Body of pancreas (tissue), 4 donors: ENCODE results near the gene MEX3B.

Experiments
- POLR2A ChIP-seq, 3 donors: fragments of 450-650 bp; IDR thresholded peaks; one replicate each; pipeline ENCODE4 v1.6.1; 2016; ENCODE audit warnings: antibody characterized with exemption in 3 of 3, mild to moderate bottlenecking in 2 of 3
- TF ChIP-seq, protein P1 (sequence below), 7 experiments: fragments of 450-650 bp in 4 of 7; fragments of 200-600 bp in 3 of 7; sonication (generic) in 3 of 7; IDR thresholded peaks; one replicate each; pipeline ENCODE4 v1.5.1; 2016 to 2019; ENCODE audit warnings: antibody characterized with exemption in 7 of 7

DNA sequence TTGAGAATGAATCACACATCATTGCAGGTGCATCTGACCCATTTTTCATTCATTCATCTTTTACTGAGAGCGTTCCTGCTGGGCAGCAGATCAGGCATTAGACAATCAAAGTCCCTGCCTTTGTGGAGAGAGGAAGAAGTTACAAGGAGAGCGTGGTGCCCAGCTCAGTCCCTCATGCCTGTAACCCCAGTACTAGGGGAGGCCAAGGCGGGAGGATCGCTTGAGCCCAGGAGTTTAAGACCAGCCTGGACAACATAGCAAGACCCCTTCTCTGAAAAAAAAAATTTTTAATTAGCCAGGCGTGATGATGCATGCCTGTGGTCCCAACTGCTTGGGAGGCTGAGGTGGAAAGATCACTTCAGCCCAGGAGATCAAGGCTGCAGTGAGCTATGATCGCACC is 35.0 kb upstream of the MEX3B start:
- TF ChIP-seq, protein P1, sequence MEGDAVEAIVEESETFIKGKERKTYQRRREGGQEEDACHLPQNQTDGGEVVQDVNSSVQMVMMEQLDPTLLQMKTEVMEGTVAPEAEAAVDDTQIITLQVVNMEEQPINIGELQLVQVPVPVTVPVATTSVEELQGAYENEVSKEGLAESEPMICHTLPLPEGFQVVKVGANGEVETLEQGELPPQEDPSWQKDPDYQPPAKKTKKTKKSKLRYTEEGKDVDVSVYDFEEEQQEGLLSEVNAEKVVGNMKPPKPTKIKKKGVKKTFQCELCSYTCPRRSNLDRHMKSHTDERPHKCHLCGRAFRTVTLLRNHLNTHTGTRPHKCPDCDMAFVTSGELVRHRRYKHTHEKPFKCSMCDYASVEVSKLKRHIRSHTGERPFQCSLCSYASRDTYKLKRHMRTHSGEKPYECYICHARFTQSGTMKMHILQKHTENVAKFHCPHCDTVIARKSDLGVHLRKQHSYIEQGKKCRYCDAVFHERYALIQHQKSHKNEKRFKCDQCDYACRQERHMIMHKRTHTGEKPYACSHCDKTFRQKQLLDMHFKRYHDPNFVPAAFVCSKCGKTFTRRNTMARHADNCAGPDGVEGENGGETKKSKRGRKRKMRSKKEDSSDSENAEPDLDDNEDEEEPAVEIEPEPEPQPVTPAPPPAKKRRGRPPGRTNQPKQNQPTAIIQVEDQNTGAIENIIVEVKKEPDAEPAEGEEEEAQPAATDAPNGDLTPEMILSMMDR (IDR thresholded peaks at IDR 0.05) = no peak
- TF ChIP-seq POLR2A (IDR thresholded peaks at IDR 0.05) = no peak
